GM21717 (cell line): ENCODE results near the gene AFF1.
"Not testable (repeated sequence)": the region's sequence is repeated elsewhere in the genome, so short reads cannot be mapped to it uniquely, and the experiment has no call there.

Experiments
- ATAC-seq: cut with Tn5 transposase; IDR thresholded peaks from one replicate; pipeline ENCODE4 v1.9.1; 2021; ENCODE audit warnings: mild to moderate bottlenecking, moderate library complexity; ENCODE audit not compliant: unreplicated experiment

The AFF1 gene

GRCh38 chr4:87007528-87008446 is 73.0 kb downstream of the AFF1 start:
- no peak for ATAC-seq

GRCh38 chr4:87009095-87009648 is 74.4 kb downstream of the AFF1 start:
- no peak for ATAC-seq

- ATAC-seq, result no peak
These were observed 75.4 kb downstream of the AFF1 start for GRCh38 chr4:87010192-87010591.

- no peak for ATAC-seq
These were observed 76.7 kb downstream of the AFF1 start for GRCh38 chr4:87011340-87012034.

GRCh38 chr4:87012265-87012953 is 77.6 kb downstream of the AFF1 start:
- ATAC-seq, result no peak

GRCh38 chr4:87012954-87013308 is 78.1 kb downstream of the AFF1 start:
- not testable (repeated sequence) for ATAC-seq

GRCh38 chr4:87014284-87014782 is 79.5 kb downstream of the AFF1 start:
- no peak for ATAC-seq

- no peak for ATAC-seq
These were observed 80.6 kb downstream of the AFF1 start for GRCh38 chr4:87015416-87015815.

GRCh38 chr4:87017580-87018342 is 83.0 kb downstream of the AFF1 start:
- no peak for ATAC-seq

- no peak for ATAC-seq
These were observed 83.9 kb downstream of the AFF1 start for GRCh38 chr4:87018753-87019152.

GRCh38 chr4:87019246-87019791 is 84.5 kb downstream of the AFF1 start:
- ATAC-seq, result no peak

GRCh38 chr4:87019898-87020297 is 85.1 kb downstream of the AFF1 start:
- no peak for ATAC-seq

- ATAC-seq, result no peak
These were observed 89.4 kb downstream of the AFF1 start for GRCh38 chr4:87024201-87024600.

- ATAC-seq, result no peak
These were observed 90.3 kb downstream of the AFF1 start for GRCh38 chr4:87025023-87025613.

GRCh38 chr4:87025614-87026041 is 90.8 kb downstream of the AFF1 start:
- no peak for ATAC-seq

- peak; percentile 91 for ATAC-seq
These were observed 92.1 kb downstream of the AFF1 start for GRCh38 chr4:87026800-87027495.

GRCh38 chr4:87029356-87029755 is 94.5 kb downstream of the AFF1 start:
- no peak for ATAC-seq

- ATAC-seq, result no peak
These were observed 95.3 kb downstream of the AFF1 start for GRCh38 chr4:87030124-87030523.
